ES-I3 (cell line): ENCODE measurements around the gene SLC39A11.
"Not testable (repeated sequence)": the region's sequence is repeated elsewhere in the genome, so short reads cannot be mapped to it uniquely, and the experiment has no call there.

Experiments
- H3K36me3 ChIP-seq: 2 replicates; pipeline ENCODE4 v1.6.1; 2013; ENCODE audit warnings: mild to moderate bottlenecking, low read length, control low read depth, moderate library complexity; ENCODE audit not compliant: insufficient read depth
- H3K4me1 ChIP-seq: 2 replicates; pipeline ENCODE4 v1.6.1; 2013; ENCODE audit warnings: mild to moderate bottlenecking, control low read depth, low read length; ENCODE audit not compliant: insufficient read depth
- H3K9ac ChIP-seq: 2 replicates; pipeline ENCODE4 v1.6.1; 2013; ENCODE audit warnings: low read depth, mild to moderate bottlenecking, low read length, moderate library complexity
- H3K9me3 ChIP-seq: 2 replicates; pipeline ENCODE4 v1.6.1; 2013; ENCODE audit warnings: mild to moderate bottlenecking, low read length, moderate library complexity; ENCODE audit not compliant: control insufficient read depth, insufficient read depth

The SLC39A11 gene

DNA sequence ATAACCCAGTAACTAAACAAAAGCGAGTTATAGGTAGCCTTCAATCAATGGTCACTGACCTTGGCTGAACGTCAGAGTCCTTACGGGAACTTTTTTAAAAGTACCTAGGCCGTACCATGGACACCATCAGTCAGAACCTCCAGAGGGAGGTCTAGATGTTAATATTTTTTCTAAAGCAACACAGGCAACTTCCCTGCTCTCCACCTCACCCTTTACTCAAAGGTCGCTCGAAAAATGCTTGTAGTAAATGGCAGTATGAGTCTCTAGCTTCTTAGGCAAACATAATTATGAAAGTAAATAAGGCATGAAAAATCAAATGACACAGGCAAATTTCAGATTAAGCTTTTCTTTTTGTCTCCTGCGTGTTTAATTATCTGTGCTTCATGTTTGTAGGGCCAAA, 82.1 kb downstream of the SLC39A11 start:
- no peaks in the 10 kb centered on the region for H3K9me3 ChIP-seq
- H3K4me1 ChIP-seq, result peaks cover 4% of the 10 kb centered on the region; the same call in 1 of the 2 replicates
- H3K9ac ChIP-seq, result no peak overlapping the region
- no peaks in the 10 kb centered on the region for H3K36me3 ChIP-seq

DNA sequence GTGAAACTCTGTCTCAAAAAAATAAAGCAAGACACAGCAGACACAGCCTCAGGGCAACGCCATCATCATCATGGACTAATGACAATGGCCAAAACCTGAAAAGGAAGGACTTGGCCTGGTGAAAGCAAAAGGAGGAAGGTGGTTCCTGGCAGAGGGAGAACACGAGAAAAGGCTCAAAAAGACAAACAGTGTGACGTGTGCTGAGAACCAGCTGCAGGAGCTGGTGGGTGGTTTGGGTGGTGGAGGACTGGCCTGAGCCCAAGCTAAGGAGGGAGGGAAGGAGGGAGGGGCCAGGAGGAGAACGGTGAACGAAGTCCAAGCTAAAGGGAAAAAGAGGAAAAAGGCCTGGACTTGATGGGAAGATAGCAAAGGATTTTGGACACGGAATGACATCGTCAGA, 85.1 kb downstream of the SLC39A11 start:
- Histone ChIP-seq H3K9ac (no peak overlapping the region), H3K36me3 (no peaks in the 10 kb centered on the region), H3K9me3 (no peaks in the 10 kb centered on the region), H3K4me1 (no peaks in the 10 kb centered on the region)

- H3K36me3 ChIP-seq, result no peaks in the 10 kb centered on the region
- no peaks in the 10 kb centered on the region for H3K9me3 ChIP-seq
- no peaks in the 10 kb centered on the region for H3K4me1 ChIP-seq
- H3K9ac ChIP-seq, result no peak overlapping the region
Measured at GRCh38 chr17:73005360-73005759, 87.1 kb downstream of the SLC39A11 start.

- Histone ChIP-seq H3K9me3 (no peaks in the 10 kb centered on the region), H3K9ac (no peak overlapping the region), H3K36me3 (no peaks in the 10 kb centered on the region), H3K4me1 (no peaks in the 10 kb centered on the region)
Measured at GRCh38 chr17:73003487-73003886, 89.0 kb downstream of the SLC39A11 start.

GRCh38 chr17:73000832-73001231, 91.7 kb downstream of the SLC39A11 start:
- no peak overlapping the region for H3K9ac ChIP-seq
- H3K4me1 ChIP-seq, result no peaks in the 10 kb centered on the region
- H3K36me3 ChIP-seq, result no peaks in the 10 kb centered on the region
- no peaks in the 10 kb centered on the region for H3K9me3 ChIP-seq

DNA sequence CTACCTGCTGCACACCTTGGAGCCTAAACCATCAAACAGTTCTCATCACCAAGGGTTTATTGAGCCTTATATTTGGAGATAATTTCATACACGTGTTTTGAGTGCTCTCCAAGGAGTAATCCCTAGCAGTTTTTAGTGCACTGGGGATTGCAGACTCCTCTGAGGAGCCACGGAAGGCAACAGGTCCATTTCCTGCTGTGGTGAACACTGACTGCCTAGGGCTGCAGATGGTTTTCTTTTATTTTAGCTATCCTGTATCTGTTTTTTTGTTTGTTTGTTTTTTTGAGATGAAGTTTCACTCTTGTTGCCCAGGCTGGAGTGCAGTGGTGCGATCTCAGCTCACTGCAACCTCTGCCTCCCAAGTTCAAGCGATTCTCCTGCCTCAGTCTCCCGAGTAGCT, 93.0 kb downstream of the SLC39A11 start:
- not testable (repeated sequence) for H3K9ac ChIP-seq, H3K36me3 ChIP-seq, H3K4me1 ChIP-seq, H3K9me3 ChIP-seq

GRCh38 chr17:72998343-72998742, 94.1 kb downstream of the SLC39A11 start:
- Histone ChIP-seq H3K9me3 (no peaks in the 10 kb centered on the region), H3K36me3 (no peaks in the 10 kb centered on the region), H3K4me1 (no peaks in the 10 kb centered on the region), H3K9ac (no peak overlapping the region)

DNA sequence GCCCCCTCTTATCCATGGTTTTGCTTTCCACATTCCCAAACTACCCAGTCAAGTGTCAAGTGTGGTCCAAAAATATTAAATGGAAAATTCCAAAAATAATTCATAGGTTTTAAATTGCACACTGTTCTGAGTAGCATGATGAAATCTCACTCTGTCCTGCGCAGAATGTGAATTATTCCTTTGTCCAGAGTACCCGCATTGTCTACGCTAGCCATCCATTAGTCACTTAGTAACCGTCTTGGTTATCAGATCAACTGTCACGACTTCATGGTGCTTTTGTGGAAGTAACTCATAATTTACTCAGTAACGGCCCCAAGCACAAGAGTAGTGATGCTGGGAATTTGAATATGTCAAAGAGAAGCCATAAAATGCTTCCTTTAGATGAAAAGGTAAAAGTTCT, 94.9 kb downstream of the SLC39A11 start:
- no peaks in the 10 kb centered on the region for H3K9me3 ChIP-seq
- no peak overlapping the region for H3K9ac ChIP-seq
- H3K4me1 ChIP-seq, result no peaks in the 10 kb centered on the region
- no peaks in the 10 kb centered on the region for H3K36me3 ChIP-seq

GRCh38 chr17:72996791-72997190, 95.7 kb downstream of the SLC39A11 start:
- no peaks in the 10 kb centered on the region for H3K9me3 ChIP-seq
- no peaks in the 10 kb centered on the region for H3K4me1 ChIP-seq
- no peaks in the 10 kb centered on the region for H3K36me3 ChIP-seq
- no peak overlapping the region for H3K9ac ChIP-seq

DNA sequence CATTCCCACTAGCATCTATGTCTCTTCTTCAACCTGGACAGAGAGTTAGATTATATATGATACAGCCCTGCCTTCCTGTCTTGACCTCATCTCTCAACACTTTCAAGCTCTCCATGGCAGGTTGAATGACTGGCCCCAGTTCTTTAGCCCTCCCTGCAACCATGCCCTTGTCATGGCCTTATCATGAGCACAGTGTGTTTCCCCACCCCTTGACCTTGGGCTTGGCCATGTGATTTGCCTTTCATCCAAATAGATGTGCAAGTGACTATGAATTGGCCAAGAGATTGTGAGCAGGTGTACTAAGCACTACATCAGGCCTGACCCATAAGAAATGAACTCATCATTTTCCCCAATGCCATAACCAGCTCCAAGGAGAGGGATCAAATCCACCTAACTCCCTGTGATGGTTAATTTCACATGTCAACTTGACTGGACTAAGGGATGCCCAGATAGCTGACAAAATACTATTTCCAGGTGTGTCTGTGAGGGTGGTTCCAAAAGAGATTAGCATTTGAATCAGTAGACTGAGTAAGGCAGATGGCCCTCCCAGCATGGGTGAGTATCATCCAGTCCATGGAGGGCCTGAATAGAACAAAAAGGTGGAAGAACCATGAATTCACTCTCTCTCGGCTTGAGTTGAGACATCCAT, 97.4 kb downstream of the SLC39A11 start:
- no peaks in the 10 kb centered on the region for H3K36me3 ChIP-seq
- H3K9ac ChIP-seq, result no peak overlapping the region
- no peaks in the 10 kb centered on the region for H3K9me3 ChIP-seq
- H3K4me1 ChIP-seq, result no peaks in the 10 kb centered on the region

- H3K9me3 ChIP-seq, H3K4me1 ChIP-seq, H3K9ac ChIP-seq, H3K36me3 ChIP-seq: not testable (repeated sequence)
Measured at GRCh38 chr17:72992783-72993467, 99.6 kb downstream of the SLC39A11 start.

- Histone ChIP-seq H3K4me1 (no peaks in the 10 kb centered on the region), H3K9ac (no peak overlapping the region), H3K9me3 (no peaks in the 10 kb centered on the region), H3K36me3 (no peaks in the 10 kb centered on the region)
Measured at GRCh38 chr17:72991651-72992050, 100.8 kb downstream of the SLC39A11 start.

DNA sequence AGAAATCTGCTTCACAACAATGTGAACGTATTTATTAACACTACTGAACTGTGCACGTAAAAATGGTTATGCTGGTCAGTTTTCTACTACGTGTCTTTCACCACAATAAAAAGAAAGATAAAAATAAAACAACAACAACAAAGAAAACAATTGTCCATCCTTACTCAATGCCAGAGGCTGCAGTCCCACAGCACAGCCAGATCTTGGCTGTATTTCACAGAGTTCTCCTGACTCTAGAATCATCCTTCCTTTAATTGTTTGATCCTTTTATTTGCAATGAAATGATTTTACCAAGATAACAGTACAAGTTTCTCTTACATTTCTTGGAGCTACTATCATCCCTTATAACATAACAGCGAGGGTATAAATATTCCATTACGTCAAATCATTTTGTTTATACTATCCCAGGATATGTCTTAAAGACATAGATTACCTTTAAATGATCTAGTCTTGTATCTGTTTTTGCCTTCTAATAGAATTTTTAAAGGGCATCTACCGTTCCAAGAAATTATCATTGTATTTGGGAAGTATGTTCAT, 103.3 kb downstream of the SLC39A11 start:
- H3K9me3 ChIP-seq, result no peaks in the 10 kb centered on the region
- H3K36me3 ChIP-seq, result no peaks in the 10 kb centered on the region
- no peaks in the 10 kb centered on the region; the same call in 1 of the 2 replicates for H3K4me1 ChIP-seq
- no peak overlapping the region for H3K9ac ChIP-seq

DNA sequence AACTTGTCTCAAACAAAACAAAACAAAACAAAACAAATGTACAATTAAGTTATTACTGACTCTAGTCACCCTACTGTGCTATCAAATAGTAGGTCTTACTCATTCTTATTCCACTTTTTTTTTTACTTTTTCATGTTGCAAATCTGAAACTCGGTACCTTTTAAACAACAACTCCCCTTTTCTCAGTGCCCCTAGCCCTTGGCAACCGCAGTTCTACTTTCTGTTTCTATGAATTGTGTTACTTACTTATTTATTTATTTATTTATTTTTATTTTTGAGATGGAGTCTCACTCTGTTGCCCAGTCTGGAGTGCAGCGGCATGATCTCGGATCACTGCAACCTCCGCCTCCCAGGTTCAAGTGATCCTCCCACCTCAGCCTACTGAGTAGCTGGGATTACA, 104.0 kb downstream of the SLC39A11 start:
- no peaks in the 10 kb centered on the region for H3K36me3 ChIP-seq
- no peaks in the 10 kb centered on the region for H3K9me3 ChIP-seq
- no peak overlapping the region for H3K9ac ChIP-seq
- H3K4me1 ChIP-seq, result no peaks in the 10 kb centered on the region; the same call in 1 of the 2 replicates

DNA sequence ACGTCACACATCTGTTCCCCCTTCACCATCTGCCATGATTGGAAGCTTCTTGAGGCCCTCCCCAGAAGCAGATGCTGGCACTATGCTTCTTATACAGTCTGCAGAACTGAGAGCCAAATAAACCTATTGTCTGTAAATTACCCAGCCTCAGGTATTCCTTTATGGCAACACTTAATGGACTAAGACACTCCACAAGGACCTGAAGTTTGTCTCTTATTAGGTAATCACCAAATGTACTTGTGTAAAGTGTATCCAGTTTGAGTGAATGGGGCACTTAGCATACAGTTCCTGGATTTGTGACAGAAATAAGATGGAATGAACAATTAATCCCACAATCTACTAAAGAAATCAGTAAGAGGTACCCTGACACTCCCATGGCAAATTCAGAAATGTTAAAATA, 105.3 kb downstream of the SLC39A11 start:
- H3K9me3 ChIP-seq, result no peaks in the 10 kb centered on the region
- H3K9ac ChIP-seq, result no peak overlapping the region
- no peaks in the 10 kb centered on the region for H3K36me3 ChIP-seq
- H3K4me1 ChIP-seq, result no peaks in the 10 kb centered on the region; the same call in 1 of the 2 replicates
